ENCODE data around the gene NDST3. TPM values are rescaled to one million over a fixed set of nuclear protein-coding genes. Genes with fewer than 3 reads are reported as not detected.
A peak's percentile ranks its signal among the peaks of the same experiment; 100 is the strongest.

NDST3 gene
- total and polyA plus RNA-seq, 2 of the 13 experiments (the other 11 are each of a cell fraction or from before 2014, with no cell fraction given), result not detected

GRCh38 chr4:118278473-118279274 lies 244.4 kb downstream of the NDST3 start (continued):
- TF ChIP-seq ZNF263 (CRISPR knock-in tag; IDR thresholded peaks at IDR 0.05) (0 out of 2 replicates have a peak, but pooled peaks have one; percentile 31), ZNF280D (CRISPR knock-in tag; IDR thresholded peaks at IDR 0.05) (no peak), PCBP2 (optimal IDR thresholded peaks at IDR 0.05; ENCODE audit: low read depth, low read length, poor library complexity, severe bottlenecking) (no peak), GMEB2 (CRISPR knock-in tag; IDR thresholded peaks at IDR 0.05; ENCODE audit: low read depth) (no peak; the same call in 1 of the 2 replicates), TFAP4 (IDR thresholded peaks at IDR 0.05; ENCODE audit: borderline replicate concordance, low read depth) (peak; percentile 90), ZNF34 (CRISPR knock-in tag; IDR thresholded peaks at IDR 0.05; ENCODE audit: borderline replicate concordance) (0 out of 2 replicates have a peak, but pooled peaks have one; percentile 28), HOXA5 (CRISPR knock-in tag; IDR thresholded peaks at IDR 0.05) (peak; percentile 72; the same call in 1 of the 2 replicates), GABPA (IDR thresholded peaks at IDR 0.05; ENCODE audit: low read depth, low read length) (peak; percentile 55), GABPA (CRISPR knock-in tag; IDR thresholded peaks at IDR 0.05; ENCODE audit: low read depth) (peak; percentile 90), AGO2 (optimal IDR thresholded peaks at IDR 0.05; ENCODE audit: low read depth, low read length) (peak; percentile 98), MTF1 (CRISPR knock-in tag; IDR thresholded peaks at IDR 0.05) (peak; percentile 69; the same call in 1 of the 2 replicates), ZNF569 (CRISPR knock-in tag; IDR thresholded peaks at IDR 0.05; ENCODE audit: borderline replicate concordance) (no peak), ETV5 (CRISPR knock-in tag; IDR thresholded peaks at IDR 0.05; ENCODE audit: borderline replicate concordance) (peak; percentile 53; the same call in 1 of the 2 replicates), ZNF383 (CRISPR knock-in tag; IDR thresholded peaks at IDR 0.05; ENCODE audit: borderline replicate concordance) (peak; percentile 12; the same call in 1 of the 2 replicates), ZNF24 (IDR thresholded peaks at IDR 0.05) (no peak), E2F1 (CRISPR knock-in tag; IDR thresholded peaks at IDR 0.05) (peak; percentile 59; the same call in 1 of the 2 replicates), EHMT2 (IDR thresholded peaks at IDR 0.05; ENCODE audit: borderline replicate concordance, low read depth, low read length) (no peak; the same call in 1 of the 2 replicates), ARID2 (CRISPR knock-in tag; IDR thresholded peaks at IDR 0.05; ENCODE audit: borderline replicate concordance) (peak; percentile 13; the same call in 1 of the 2 replicates), ZNF136 (CRISPR knock-in tag; IDR thresholded peaks at IDR 0.05; ENCODE audit: low read depth) (0 out of 2 replicates have a peak, but pooled peaks have one; percentile 63), LBX2 (CRISPR knock-in tag; IDR thresholded peaks at IDR 0.05; ENCODE audit: borderline replicate concordance) (no peak), ZNF747 (CRISPR knock-in tag; IDR thresholded peaks at IDR 0.05; ENCODE audit: borderline replicate concordance) (peak; percentile 78; the same call in 1 of the 2 replicates)
